BLaER1 (cell line): ENCODE results near the gene NAT10.
"Not testable (repeated sequence)": the region's sequence is repeated elsewhere in the genome, so short reads cannot be mapped to it uniquely, and the experiment has no call there.

Experiments used
- H3K27ac ChIP-seq: shearing (Covaris generic); formaldehyde crosslinking; 2 replicates; pipeline ENCODE4 v1.8.1; 2022
- H3K27me3 ChIP-seq: shearing (Covaris generic); formaldehyde crosslinking; 2 replicates; pipeline ENCODE4 v1.8.1; 2022
- H3K36me3 ChIP-seq: shearing (Covaris generic); formaldehyde crosslinking; 2 replicates; pipeline ENCODE4 v1.8.1; 2022
- H3K4me1 ChIP-seq: shearing (Covaris generic); formaldehyde crosslinking; 2 replicates; pipeline ENCODE4 v1.8.1; 2022
- H3K4me2 ChIP-seq: shearing (Covaris generic); formaldehyde crosslinking; 2 replicates; pipeline ENCODE4 v1.8.1; 2022
- H3K4me3 ChIP-seq: shearing (Covaris generic); formaldehyde crosslinking; 2 replicates; pipeline ENCODE4 v1.8.1; 2022
- H3K9ac ChIP-seq: shearing (Covaris generic); formaldehyde crosslinking; 2 replicates; pipeline ENCODE4 v1.8.1; 2022
- H3K9me3 ChIP-seq: shearing (Covaris generic); formaldehyde crosslinking; 2 replicates; pipeline ENCODE4 v1.8.1; 2022
- H4K20me1 ChIP-seq: shearing (Covaris generic); formaldehyde crosslinking; 2 replicates; pipeline ENCODE4 v1.8.1; 2022
- Cebpa-rat ChIP-seq: shearing (Covaris generic); IDR thresholded peaks from 2 replicates; pipeline ENCODE4 v1.8.1; 2022

The NAT10 gene

GRCh38 chr11:34072041-34072440, 33.4 kb upstream of the NAT10 start:
- peaks cover 86% of the 10 kb centered on the region for H3K36me3 ChIP-seq
- H3K27me3 ChIP-seq = no peaks in the 10 kb centered on the region

GRCh38 chr11:34072832-34073231, 32.6 kb upstream of the NAT10 start:
- Histone ChIP-seq H4K20me1 (peaks cover 100% of the 10 kb centered on the region), H3K27ac (no peak overlapping the region)

More at GRCh38 chr11:34072041-34072440, 33.4 kb upstream of the NAT10 start:
- Histone ChIP-seq H4K20me1 (peaks cover 100% of the 10 kb centered on the region), H3K9me3 (no peaks in the 10 kb centered on the region), H3K4me3 (no peak overlapping the region), H3K4me2 (no peak overlapping the region), H3K4me1 (peaks cover 19% of the 10 kb centered on the region), H3K9ac (no peak overlapping the region), H3K27ac (no peak overlapping the region)
- TF ChIP-seq Cebpa-rat = no peak

DNA sequence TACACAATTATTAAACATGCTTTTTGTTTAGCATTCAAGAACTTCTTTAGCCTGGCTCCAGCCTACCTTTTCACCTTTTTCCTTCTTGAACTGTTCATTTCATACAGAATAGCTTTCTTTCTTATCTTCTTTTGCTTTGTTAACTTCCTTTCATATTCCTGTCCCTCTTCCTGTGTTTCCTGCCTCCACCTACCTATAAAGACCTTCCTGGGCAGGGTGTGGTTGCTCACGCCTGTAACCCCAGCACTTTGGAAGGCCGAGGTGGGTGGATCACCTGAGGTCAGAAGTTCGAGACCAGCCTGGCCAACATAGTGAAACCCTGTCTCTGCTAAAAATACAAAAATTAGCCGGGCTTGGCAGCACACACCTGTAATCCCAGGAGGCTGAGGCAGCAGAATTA, 31.0 kb upstream of the NAT10 start:
- Histone ChIP-seq H3K9ac (no peak overlapping the region), H3K9me3 (no peaks in the 10 kb centered on the region), H3K4me2 (no peak overlapping the region), H4K20me1 (peaks cover 100% of the 10 kb centered on the region), H3K27ac (no peak overlapping the region), H3K4me3 (no peak overlapping the region), H3K27me3 (no peaks in the 10 kb centered on the region), H3K4me1 (no peaks in the 10 kb centered on the region), H3K36me3 (peaks cover 96% of the 10 kb centered on the region)
- no peak for TF ChIP-seq Cebpa-rat

More at GRCh38 chr11:34072832-34073231, 32.6 kb upstream of the NAT10 start:
- Histone ChIP-seq H3K36me3 (peaks cover 92% of the 10 kb centered on the region), H3K27me3 (no peaks in the 10 kb centered on the region), H3K9me3 (no peaks in the 10 kb centered on the region), H3K4me1 (peaks cover 11% of the 10 kb centered on the region), H3K9ac (no peak overlapping the region), H3K4me2 (no peak overlapping the region), H3K4me3 (no peak overlapping the region)
- no peak for TF ChIP-seq Cebpa-rat

DNA sequence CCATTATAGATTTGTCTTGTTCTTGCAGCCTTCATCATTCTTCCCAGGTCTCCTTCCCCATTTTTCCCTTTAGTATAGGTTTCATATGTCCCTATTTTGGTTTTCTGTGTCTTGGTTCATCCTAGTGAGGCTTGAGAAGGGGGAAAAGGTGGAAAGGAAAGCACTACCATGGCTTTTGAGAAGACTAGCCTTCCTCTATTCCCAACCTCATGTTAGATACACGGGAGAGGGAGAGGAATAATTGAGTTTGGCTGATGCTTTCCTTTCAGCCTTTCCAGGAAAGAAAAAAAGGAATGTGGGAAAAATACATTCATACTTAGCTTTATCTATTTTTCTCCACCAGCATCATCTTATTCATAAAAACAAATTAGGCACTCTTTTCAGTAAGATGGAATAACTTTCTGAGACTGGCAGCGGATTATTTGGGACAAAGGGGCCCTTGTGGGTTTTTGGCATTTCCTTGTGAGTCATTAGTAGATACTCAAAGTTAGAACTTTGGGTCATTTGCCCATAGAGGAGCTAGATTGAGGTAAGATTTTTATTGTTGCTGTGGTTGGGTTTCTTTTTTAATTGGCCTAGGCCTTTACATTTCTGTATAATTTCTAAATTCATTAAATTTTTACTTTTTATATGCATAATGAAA, 30.1 kb upstream of the NAT10 start:
- Histone ChIP-seq H3K4me2 (no peak overlapping the region), H3K9ac (no peak overlapping the region), H3K9me3 (no peaks in the 10 kb centered on the region), H4K20me1 (peaks cover 100% of the 10 kb centered on the region), H3K27me3 (no peaks in the 10 kb centered on the region), H3K4me1 (no peaks in the 10 kb centered on the region), H3K4me3 (no peak overlapping the region), H3K27ac (no peak overlapping the region), H3K36me3 (peaks cover 100% of the 10 kb centered on the region)
- no peak for TF ChIP-seq Cebpa-rat

GRCh38 chr11:34080609-34081008, 24.8 kb upstream of the NAT10 start:
- H3K27me3 ChIP-seq = no peaks in the 10 kb centered on the region
- H4K20me1 ChIP-seq = peaks cover 100% of the 10 kb centered on the region
- TF ChIP-seq Cebpa-rat = no peak
- no peak overlapping the region for H3K27ac ChIP-seq
- no peaks in the 10 kb centered on the region for H3K9me3 ChIP-seq
- H3K4me1 ChIP-seq = peaks cover 17% of the 10 kb centered on the region
- peaks cover 100% of the 10 kb centered on the region for H3K36me3 ChIP-seq
- no peak overlapping the region for H3K4me3 ChIP-seq
- no peak overlapping the region for H3K9ac ChIP-seq
- no peak overlapping the region for H3K4me2 ChIP-seq

GRCh38 chr11:34084637-34085036, 20.8 kb upstream of the NAT10 start:
- peaks cover 33% of the 10 kb centered on the region for H3K4me1 ChIP-seq
- H3K9ac ChIP-seq = no peak overlapping the region
- H3K27me3 ChIP-seq = no peaks in the 10 kb centered on the region
- no peak overlapping the region for H3K4me2 ChIP-seq
- no peak for TF ChIP-seq Cebpa-rat
- H3K27ac ChIP-seq = no peak overlapping the region
- H3K36me3 ChIP-seq = peaks cover 97% of the 10 kb centered on the region
- H3K9me3 ChIP-seq = no peaks in the 10 kb centered on the region
- peaks cover 100% of the 10 kb centered on the region for H4K20me1 ChIP-seq
- H3K4me3 ChIP-seq = no peak overlapping the region

- peaks cover 97% of the 10 kb centered on the region for H3K36me3 ChIP-seq
- no peak overlapping the region for H3K4me3 ChIP-seq
These were observed 18.7 kb upstream of the NAT10 start for GRCh38 chr11:34086554-34087283.

GRCh38 chr11:34091825-34092224, 13.6 kb upstream of the NAT10 start:
- Histone ChIP-seq H3K4me2 (no peak overlapping the region), H3K27ac (no peak overlapping the region), H4K20me1 (peaks cover 98% of the 10 kb centered on the region), H3K9me3 (no peaks in the 10 kb centered on the region), H3K27me3 (no peaks in the 10 kb centered on the region), H3K36me3 (peaks cover 99% of the 10 kb centered on the region), H3K4me3 (no peak overlapping the region), H3K9ac (no peak overlapping the region), H3K4me1 (peaks cover 3% of the 10 kb centered on the region)
- TF ChIP-seq Cebpa-rat = no peak

More at GRCh38 chr11:34086554-34087283, 18.7 kb upstream of the NAT10 start:
- peak overlapping the region; percentile 31; the same call in 1 of the 2 replicates for H3K9ac ChIP-seq
- H3K27me3 ChIP-seq = no peaks in the 10 kb centered on the region
- no peaks in the 10 kb centered on the region for H3K9me3 ChIP-seq
- TF ChIP-seq Cebpa-rat = no peak
- H4K20me1 ChIP-seq = peaks cover 98% of the 10 kb centered on the region
- H3K4me2 ChIP-seq = peak overlapping the region; percentile 60; the same call in 1 of the 2 replicates
- peaks cover 33% of the 10 kb centered on the region for H3K4me1 ChIP-seq
- H3K27ac ChIP-seq = peak overlapping the region; percentile 28; the same call in 1 of the 2 replicates

- not testable (repeated sequence) for H3K9me3 ChIP-seq, H3K9ac ChIP-seq, H3K4me2 ChIP-seq, H3K4me1 ChIP-seq, H3K27ac ChIP-seq, H3K4me3 ChIP-seq, H3K27me3 ChIP-seq
- Histone ChIP-seq H4K20me1 (peaks cover 98% of the 10 kb centered on the region), H3K36me3 (peaks cover 99% of the 10 kb centered on the region)
These were observed 10.5 kb upstream of the NAT10 start for GRCh38 chr11:34094900-34095299.

DNA sequence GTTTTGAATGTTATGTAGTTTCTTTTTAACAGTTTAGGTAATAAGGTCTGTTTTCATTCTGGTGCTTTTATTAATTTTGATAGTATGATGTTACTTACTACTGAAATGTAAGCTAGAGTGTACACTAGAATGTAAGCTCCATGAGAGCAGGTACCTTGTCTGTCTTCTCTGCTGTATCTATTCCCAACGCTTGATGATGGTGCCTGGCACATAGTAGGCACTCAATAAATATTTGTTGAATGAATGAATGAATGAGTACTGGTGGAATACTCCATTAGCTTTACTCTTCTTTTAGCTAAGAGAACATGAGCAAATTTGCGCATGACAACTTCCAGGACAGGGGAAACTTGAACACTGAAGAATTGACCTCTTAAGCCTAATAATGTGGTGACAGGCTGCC, 6.6 kb upstream of the NAT10 start:
- Histone ChIP-seq H4K20me1 (peaks cover 63% of the 10 kb centered on the region), H3K4me3 (no peak overlapping the region), H3K27me3 (no peaks in the 10 kb centered on the region), H3K9ac (no peak overlapping the region), H3K36me3 (peaks cover 79% of the 10 kb centered on the region), H3K27ac (no peak overlapping the region), H3K4me1 (peaks cover 2% of the 10 kb centered on the region), H3K9me3 (no peaks in the 10 kb centered on the region), H3K4me2 (no peak overlapping the region)
- no peak for TF ChIP-seq Cebpa-rat
